ENCODE data around the gene NELFE.

DNA sequence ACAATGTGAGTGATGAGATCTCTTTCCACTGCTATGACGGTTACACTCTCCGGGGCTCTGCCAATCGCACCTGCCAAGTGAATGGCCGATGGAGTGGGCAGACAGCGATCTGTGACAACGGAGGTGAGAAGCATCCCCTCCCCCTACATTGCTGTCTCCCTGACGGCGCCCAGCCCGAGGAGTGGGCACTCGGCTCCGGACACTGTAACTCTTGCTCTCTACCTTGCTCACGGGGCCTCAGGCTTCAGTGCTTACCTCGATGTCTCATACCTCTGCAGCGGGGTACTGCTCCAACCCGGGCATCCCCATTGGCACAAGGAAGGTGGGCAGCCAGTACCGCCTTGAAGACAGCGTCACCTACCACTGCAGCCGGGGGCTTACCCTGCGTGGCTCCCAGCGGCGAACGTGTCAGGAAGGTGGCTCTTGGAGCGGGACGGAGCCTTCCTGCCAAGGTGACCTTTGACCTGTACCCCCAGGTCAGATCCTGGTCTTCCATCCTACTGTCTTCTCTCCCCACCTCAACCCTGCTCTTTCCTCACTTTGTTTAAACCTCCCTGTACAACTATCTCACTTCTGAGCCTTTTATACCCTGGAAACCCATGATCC lies 11.6 kb downstream of the NELFE start:
- TF ChIP-seq, protein P1, sequence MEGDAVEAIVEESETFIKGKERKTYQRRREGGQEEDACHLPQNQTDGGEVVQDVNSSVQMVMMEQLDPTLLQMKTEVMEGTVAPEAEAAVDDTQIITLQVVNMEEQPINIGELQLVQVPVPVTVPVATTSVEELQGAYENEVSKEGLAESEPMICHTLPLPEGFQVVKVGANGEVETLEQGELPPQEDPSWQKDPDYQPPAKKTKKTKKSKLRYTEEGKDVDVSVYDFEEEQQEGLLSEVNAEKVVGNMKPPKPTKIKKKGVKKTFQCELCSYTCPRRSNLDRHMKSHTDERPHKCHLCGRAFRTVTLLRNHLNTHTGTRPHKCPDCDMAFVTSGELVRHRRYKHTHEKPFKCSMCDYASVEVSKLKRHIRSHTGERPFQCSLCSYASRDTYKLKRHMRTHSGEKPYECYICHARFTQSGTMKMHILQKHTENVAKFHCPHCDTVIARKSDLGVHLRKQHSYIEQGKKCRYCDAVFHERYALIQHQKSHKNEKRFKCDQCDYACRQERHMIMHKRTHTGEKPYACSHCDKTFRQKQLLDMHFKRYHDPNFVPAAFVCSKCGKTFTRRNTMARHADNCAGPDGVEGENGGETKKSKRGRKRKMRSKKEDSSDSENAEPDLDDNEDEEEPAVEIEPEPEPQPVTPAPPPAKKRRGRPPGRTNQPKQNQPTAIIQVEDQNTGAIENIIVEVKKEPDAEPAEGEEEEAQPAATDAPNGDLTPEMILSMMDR (IDR thresholded peaks at IDR 0.05; ENCODE audit: low read length), result no peak
- TF ChIP-seq EZH2 (optimal IDR thresholded peaks at IDR 0.05; ENCODE audit: low read depth, low read length), result no peak
- TF ChIP-seq EZH2phosphoT487 (IDR thresholded peaks at IDR 0.05; ENCODE audit: low read length), result no peak

All from MM.1S (cell line).